ENCODE data around the gene ATG101.

GRCh38 chr12:52027085-52027843 is 42.5 kb upstream of the ATG101 start:
- no peak for TF ChIP-seq CTCF (IDR thresholded peaks at IDR 0.05)
- TF ChIP-seq POLR2A (IDR thresholded peaks at IDR 0.05): no peak
